Fibroblast of villous mesenchyme (primary cell): ENCODE measurements around the gene ARAP3. TPM values are rescaled to one million over a fixed set of nuclear protein-coding genes. Genes with fewer than 3 reads are reported as not detected.

ENCODE experiments used
- DNase-seq: peaks from one replicate; pipeline ENCODE4 v3.0.0-alpha.2; 2010; ENCODE audit warnings: low read depth
- H3K4me3 ChIP-seq: 2 replicates; pipeline ENCODE4 v1.5.1; 2011; ENCODE audit warnings: low read depth, mild to moderate bottlenecking, low read length
- total RNA-seq: library from RNA; depleted of rRNA; stranded (reverse); fragments of >200 nt; gene quantifications from 2 replicates; pipeline ENCODE4 v1.2.3, GENCODE V29; 2012
- TF ChIP-seq, protein P1 (sequence below): IDR thresholded peaks from 2 replicates; pipeline ENCODE4 v1.5.1; 2012; ENCODE audit warnings: low read depth, mild to moderate bottlenecking, low read length; ENCODE audit not compliant: insufficient read depth

Gene ARAP3
- total RNA-seq, 1 donor: 5.6 TPM

DNA sequence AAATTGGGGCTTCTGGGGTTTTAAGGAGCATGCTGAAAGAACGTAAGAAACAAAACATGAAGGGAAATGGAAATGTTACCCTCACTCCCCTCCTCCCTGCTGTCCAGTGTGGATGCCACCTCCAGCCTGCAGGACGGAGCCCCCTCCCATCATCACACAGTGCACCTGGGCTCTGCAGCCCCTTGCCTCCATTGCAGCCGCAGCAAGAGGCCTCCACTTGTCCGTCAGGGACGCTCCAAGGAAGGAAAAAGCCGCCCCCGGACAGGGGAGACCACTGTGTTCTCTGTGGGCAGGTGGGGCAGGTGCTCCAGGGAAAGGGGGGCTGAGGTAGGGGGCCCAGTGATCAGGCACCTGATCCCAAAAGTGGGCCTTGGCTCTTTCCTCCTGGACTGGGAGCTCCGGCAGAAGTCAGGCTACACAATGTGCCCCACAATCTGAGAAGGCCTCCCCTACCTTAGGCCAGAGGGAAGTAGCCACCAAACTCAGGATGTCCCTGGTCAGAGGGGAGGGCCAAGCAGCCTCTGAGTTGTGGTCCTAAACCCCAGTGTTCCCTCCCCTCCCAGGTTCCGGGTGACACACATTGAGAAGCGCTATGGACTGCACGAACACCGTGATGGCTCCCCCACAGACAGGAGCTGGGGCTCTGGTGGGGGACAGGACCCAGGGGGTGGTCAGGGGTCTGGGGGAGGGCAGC, 42.5 kb downstream of the ARAP3 start:
- DNase-seq: no peak
- TF ChIP-seq, protein P1, sequence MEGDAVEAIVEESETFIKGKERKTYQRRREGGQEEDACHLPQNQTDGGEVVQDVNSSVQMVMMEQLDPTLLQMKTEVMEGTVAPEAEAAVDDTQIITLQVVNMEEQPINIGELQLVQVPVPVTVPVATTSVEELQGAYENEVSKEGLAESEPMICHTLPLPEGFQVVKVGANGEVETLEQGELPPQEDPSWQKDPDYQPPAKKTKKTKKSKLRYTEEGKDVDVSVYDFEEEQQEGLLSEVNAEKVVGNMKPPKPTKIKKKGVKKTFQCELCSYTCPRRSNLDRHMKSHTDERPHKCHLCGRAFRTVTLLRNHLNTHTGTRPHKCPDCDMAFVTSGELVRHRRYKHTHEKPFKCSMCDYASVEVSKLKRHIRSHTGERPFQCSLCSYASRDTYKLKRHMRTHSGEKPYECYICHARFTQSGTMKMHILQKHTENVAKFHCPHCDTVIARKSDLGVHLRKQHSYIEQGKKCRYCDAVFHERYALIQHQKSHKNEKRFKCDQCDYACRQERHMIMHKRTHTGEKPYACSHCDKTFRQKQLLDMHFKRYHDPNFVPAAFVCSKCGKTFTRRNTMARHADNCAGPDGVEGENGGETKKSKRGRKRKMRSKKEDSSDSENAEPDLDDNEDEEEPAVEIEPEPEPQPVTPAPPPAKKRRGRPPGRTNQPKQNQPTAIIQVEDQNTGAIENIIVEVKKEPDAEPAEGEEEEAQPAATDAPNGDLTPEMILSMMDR: no peak
- no peak overlapping the region for H3K4me3 ChIP-seq

DNA sequence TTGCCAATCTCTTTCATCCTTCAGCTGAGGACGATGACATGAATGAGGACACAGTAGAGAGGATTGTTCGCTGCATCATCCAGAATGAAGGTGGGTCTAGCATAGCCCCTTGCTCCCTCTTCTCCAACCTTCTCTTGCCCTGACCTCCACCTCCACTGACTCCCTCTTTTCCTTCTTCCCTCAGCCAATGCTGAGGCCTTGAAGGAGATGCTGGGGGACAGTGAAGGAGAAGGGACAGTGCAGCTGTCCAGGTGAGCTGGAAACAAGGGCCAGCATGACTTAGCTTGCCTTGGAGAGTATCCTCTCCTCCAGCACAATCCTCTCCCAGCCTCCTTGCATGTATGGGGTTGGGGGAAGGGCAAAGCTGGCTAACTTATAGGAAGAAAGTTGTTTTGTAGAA, 43.3 kb downstream of the ARAP3 start:
- H3K4me3 ChIP-seq: no peak overlapping the region
- no peak for DNase-seq
- TF ChIP-seq, protein P1: no peak

DNA sequence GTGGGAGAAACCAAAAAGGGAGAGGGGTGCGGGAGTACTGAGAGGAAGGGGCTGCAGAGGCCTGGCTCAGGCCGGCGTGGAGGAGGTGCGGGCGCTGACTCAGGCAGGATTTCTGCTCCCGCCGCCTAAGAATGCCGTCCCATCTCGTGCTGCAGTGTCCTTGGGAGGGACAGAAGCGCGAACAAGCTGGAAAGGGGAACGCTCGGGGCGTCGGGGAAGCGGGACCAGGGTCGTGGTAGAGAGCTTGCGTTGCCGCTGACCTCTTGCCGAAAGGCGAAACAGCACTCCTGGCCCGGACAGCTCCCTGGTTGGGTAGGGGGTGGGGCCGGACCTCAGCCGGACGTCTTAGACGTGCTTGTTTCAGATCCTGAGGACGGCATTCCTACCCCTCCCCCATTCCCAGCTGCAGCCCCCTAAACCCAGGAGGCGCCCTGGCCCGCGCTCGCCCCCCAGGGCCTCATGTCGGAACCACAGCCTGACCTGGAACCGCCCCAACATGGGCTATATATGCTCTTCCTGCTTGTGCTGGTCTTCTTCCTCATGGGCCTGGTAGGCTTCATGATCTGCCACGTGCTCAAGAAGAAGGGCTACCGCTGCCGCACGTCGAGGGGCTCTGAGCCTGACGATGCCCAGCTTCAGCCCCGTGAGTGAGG, 44.1 kb downstream of the ARAP3 start:
- TF ChIP-seq, protein P1: peak; percentile 33
- peak; percentile 65 for DNase-seq
- peak overlapping the region; percentile 99 for H3K4me3 ChIP-seq

DNA sequence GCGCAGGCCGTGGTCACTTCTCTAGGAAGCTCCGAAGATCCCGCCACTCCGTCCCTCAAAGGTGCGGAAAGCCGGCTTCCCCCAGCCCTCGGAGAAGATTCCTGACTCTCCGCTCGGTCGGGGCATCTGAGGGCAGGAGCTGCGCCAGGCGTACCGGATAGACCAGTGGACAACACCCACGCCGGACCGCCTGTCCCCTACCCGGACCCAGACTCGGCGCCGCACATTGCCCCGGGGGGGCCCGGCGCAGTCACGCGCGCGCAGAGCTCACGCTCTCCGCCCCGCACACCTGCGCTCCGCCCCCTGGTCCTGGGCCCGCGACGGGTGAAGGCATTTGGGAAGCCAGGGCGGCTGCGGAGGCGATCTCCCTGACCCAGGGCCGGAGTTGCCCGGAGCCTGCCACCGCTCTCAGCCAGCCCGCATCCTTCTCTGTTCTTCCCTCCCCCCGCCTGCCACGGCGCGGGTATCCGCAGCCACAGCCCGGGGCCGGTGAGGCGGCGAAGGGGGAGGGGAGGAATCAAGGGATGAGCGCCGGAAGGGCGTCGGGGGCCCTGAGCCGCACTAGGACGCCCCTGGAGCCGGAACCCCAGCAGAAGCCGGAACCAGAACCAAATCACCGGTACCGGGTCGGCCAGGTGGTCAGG, 44.8 kb downstream of the ARAP3 start:
- peak overlapping the region; percentile 99 for H3K4me3 ChIP-seq
- TF ChIP-seq, protein P1: no peak
- no peak for DNase-seq

DNA sequence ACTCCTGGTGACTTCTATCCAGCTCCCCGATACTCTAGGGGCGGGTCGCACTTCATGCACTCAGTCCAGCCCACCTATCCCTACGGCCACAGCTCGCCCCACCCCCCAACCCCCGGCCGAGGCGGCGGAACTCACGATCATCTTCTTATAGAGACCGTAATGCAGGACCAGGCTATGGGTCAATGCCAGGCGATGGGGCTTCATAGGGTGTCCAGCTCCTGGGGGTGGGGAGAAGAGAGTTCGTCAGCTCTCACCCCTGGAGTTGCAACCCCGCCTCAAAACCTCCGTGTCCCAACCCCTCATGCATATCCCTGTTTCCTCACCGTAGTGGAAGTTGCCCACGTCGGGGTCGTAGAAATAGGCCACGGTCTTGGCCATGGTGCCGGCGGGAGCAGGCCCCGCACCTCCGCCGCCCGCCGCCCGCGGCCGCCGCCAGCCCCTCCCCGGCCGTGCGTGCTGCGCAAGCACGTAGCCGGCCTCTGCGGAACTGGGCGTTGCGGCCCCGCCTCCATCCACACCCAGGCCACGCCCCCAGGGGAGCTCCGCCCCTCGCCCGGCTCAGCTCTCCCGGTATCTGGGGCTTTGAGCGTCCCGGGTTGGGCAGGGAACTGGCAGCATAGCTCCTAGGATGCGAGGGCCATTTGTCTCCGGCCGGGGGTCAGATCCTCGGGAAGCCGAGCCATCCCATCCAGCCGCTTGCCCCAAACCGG, 45.5 kb downstream of the ARAP3 start, which contains the start of the genes HDAC3 and RELL2:
TSS of gene HDAC3 (minus strand) at position 437 of the 710 bp plus-strand sequence. CDS start at position 378, 59 bp downstream.
TSS of gene RELL2 (plus strand) at position 585 of the 710 bp plus-strand sequence. CDS start 1,229 bp downstream, outside the sequence.
- peak within 1 kb of the TSS; percentile 99 for H3K4me3 ChIP-seq
- TF ChIP-seq, protein P1: no peak
- DNase-seq: peak; percentile 87

DNA sequence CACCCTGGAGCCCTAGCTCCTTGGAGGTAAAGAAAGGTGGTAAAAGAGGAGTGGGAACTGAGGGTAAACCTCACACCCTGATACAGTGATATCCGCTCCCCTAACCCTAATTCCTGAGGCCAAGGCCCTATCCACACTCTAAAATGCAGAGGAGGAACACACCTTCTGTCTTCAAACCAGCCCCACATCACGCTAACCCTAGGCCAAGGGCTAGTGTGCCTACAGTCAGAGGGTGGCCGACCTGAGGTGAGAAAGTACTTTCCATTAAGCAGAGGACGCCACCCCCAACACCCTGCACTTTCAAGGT, 46.0 kb downstream of the ARAP3 start:
- TF ChIP-seq, protein P1: no peak
- peak overlapping the region; percentile 99 for H3K4me3 ChIP-seq
- DNase-seq: no peak
